Measurements from ENCODE around the gene MICALL1.

- TF ChIP-seq CTCF (IDR thresholded peaks at IDR 0.05; ENCODE audit: low read length) (no peak), EZH2 (IDR thresholded peaks at IDR 0.05; ENCODE audit: borderline replicate concordance, low read length) (no peak)
These were observed 45.2 kb upstream of the MICALL1 start for GRCh38 chr22:37860796-37861421.
